GM21723 (cell line): ENCODE measurements around the gene MNT.

ENCODE experiments used
- ATAC-seq: cut with Tn5 transposase; IDR thresholded peaks from one replicate; pipeline ENCODE4 v1.9.1; 2021; ENCODE audit warnings: mild to moderate bottlenecking, moderate library complexity; ENCODE audit not compliant: unreplicated experiment

MNT gene

GRCh38 chr17:2396568-2397246 lies 4.2 kb downstream of the MNT start:
- no peak for ATAC-seq

GRCh38 chr17:2396192-2396567 lies 4.7 kb downstream of the MNT start:
- ATAC-seq: no peak

GRCh38 chr17:2395258-2396181 lies 5.3 kb downstream of the MNT start:
- ATAC-seq: no peak

GRCh38 chr17:2394775-2395201 lies 6.1 kb downstream of the MNT start:
- no peak for ATAC-seq

- ATAC-seq: no peak
These were observed 6.7 kb downstream of the MNT start for GRCh38 chr17:2393954-2394749.

GRCh38 chr17:2393174-2393953 lies 7.5 kb downstream of the MNT start:
- peak; percentile 31 for ATAC-seq

GRCh38 chr17:2392252-2393173 lies 8.3 kb downstream of the MNT start:
- ATAC-seq: peak; percentile 48

- ATAC-seq: no peak
These were observed 9.1 kb downstream of the MNT start for GRCh38 chr17:2391597-2392251.

GRCh38 chr17:2390199-2390836 lies 10.5 kb downstream of the MNT start:
- ATAC-seq: no peak

- no peak for ATAC-seq
These were observed 12.2 kb downstream of the MNT start for GRCh38 chr17:2388683-2389055.

- ATAC-seq: no peak
These were observed 12.7 kb downstream of the MNT start for GRCh38 chr17:2388020-2388682.

GRCh38 chr17:2387086-2388019 lies 13.5 kb downstream of the MNT start:
- ATAC-seq: no peak

- ATAC-seq: no peak
These were observed 14.3 kb downstream of the MNT start for GRCh38 chr17:2386400-2387085.

GRCh38 chr17:2385240-2386210 lies 15.3 kb downstream of the MNT start:
- ATAC-seq: no peak

- ATAC-seq: no peak
These were observed 16.3 kb downstream of the MNT start for GRCh38 chr17:2384439-2385127.
